ENCODE data around the gene GRM1.

DNA sequence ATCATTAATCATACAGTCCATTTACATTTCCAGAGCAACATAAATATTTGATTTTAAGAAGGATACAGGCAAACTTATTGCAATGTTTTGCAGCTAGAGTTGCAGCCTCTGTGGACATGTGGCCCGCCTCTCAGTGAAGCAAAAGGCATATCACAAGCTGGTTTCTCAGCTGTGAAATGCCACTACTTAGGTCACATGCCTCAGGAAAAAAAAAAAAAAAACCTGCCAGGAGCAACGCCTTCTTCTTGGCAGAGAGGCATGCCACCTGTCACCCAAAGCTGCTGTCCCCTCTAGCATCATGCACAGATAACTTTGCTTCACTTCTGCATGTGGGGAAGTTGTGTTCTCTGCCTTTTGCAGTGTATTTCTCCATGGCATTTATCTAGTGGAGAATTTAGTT lies 18.5 kb downstream of the GRM1 start:
- no peak for TF ChIP-seq POU6F1 (CRISPR knock-in tag; IDR thresholded peaks at IDR 0.05; ENCODE audit: borderline replicate concordance, low read depth)
- TF ChIP-seq SNAI2 (CRISPR knock-in tag; IDR thresholded peaks at IDR 0.05) = no peak
- TF ChIP-seq, protein P1, sequence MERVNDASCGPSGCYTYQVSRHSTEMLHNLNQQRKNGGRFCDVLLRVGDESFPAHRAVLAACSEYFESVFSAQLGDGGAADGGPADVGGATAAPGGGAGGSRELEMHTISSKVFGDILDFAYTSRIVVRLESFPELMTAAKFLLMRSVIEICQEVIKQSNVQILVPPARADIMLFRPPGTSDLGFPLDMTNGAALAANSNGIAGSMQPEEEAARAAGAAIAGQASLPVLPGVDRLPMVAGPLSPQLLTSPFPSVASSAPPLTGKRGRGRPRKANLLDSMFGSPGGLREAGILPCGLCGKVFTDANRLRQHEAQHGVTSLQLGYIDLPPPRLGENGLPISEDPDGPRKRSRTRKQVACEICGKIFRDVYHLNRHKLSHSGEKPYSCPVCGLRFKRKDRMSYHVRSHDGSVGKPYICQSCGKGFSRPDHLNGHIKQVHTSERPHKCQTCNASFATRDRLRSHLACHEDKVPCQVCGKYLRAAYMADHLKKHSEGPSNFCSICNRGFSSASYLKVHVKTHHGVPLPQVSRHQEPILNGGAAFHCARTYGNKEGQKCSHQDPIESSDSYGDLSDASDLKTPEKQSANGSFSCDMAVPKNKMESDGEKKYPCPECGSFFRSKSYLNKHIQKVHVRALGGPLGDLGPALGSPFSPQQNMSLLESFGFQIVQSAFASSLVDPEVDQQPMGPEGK (CRISPR knock-in tag; IDR thresholded peaks at IDR 0.05; ENCODE audit: borderline replicate concordance) = no peak
- no peak for TF ChIP-seq ZC3H10 (CRISPR knock-in tag; IDR thresholded peaks at IDR 0.05)
- no peak for TF ChIP-seq GLIS3 (CRISPR knock-in tag; IDR thresholded peaks at IDR 0.05)
- TF ChIP-seq ZFP30 (CRISPR knock-in tag; IDR thresholded peaks at IDR 0.05) = no peak

Measured in SK-N-SH treated with all-trans-retinoic acid at 6 μM for 48 hours (cell line).